HEK293 (cell line): ENCODE results near the gene TCF7L2.

Source experiments
- KLF16 ChIP-seq: fragments of 450-650 bp; formaldehyde crosslinking; IDR thresholded peaks from 2 replicates; pipeline ENCODE4 v1.5.1; 2017; ENCODE audit warnings: missing biosample characterization, missing genetic modification characterization
- ZFHX2 ChIP-seq: fragments of 450-650 bp; formaldehyde crosslinking; conservative IDR thresholded peaks from 2 replicates; pipeline ENCODE4 v1.5.1; 2016; ENCODE audit warnings: missing biosample characterization, missing genetic modification characterization
- ZNF146 ChIP-seq: fragments of 450-650 bp; formaldehyde crosslinking; IDR thresholded peaks from 2 replicates; pipeline ENCODE4 v1.5.1; 2016; ENCODE audit warnings: missing biosample characterization, missing genetic modification characterization
- ZNF274 ChIP-seq, 2 experiments: fragments of 200-500 bp in 1 of 2; fragments of 450-650 bp in 1 of 2; sonication (Bioruptor generic) in 1 of 2; formaldehyde crosslinking in 1 of 2; IDR thresholded peaks; 2 replicates each; pipeline versions ENCODE4 v1.5.1 to v1.6.1; 2014 to 2016; ENCODE audit warnings: borderline replicate concordance in 1 of 2, inconsistent platforms in 1 of 2, low read length in 1 of 2, missing biosample characterization in 1 of 2, missing genetic modification characterization in 1 of 2
- TF ChIP-seq, protein P1 (sequence below): fragments of 450-650 bp; formaldehyde crosslinking; IDR thresholded peaks from 2 replicates; pipeline ENCODE4 v1.5.1; 2016; ENCODE audit warnings: missing biosample characterization, missing genetic modification characterization
- TF ChIP-seq, protein P2 (sequence below): fragments of 450-650 bp; formaldehyde crosslinking; IDR thresholded peaks from 2 replicates; pipeline ENCODE4 v1.5.1; 2016; ENCODE audit warnings: missing biosample characterization, missing genetic modification characterization

- peak; percentile 23; the same call in 1 of the 2 replicates for TF ChIP-seq ZFHX2 (tag by site-specific recombination)
- TF ChIP-seq, protein P1, sequence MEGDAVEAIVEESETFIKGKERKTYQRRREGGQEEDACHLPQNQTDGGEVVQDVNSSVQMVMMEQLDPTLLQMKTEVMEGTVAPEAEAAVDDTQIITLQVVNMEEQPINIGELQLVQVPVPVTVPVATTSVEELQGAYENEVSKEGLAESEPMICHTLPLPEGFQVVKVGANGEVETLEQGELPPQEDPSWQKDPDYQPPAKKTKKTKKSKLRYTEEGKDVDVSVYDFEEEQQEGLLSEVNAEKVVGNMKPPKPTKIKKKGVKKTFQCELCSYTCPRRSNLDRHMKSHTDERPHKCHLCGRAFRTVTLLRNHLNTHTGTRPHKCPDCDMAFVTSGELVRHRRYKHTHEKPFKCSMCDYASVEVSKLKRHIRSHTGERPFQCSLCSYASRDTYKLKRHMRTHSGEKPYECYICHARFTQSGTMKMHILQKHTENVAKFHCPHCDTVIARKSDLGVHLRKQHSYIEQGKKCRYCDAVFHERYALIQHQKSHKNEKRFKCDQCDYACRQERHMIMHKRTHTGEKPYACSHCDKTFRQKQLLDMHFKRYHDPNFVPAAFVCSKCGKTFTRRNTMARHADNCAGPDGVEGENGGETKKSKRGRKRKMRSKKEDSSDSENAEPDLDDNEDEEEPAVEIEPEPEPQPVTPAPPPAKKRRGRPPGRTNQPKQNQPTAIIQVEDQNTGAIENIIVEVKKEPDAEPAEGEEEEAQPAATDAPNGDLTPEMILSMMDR (tag by site-specific recombination) = no peak
- TF ChIP-seq ZNF274 (IDR thresholded peaks at IDR 0.05; ENCODE audit: low read length) = no peak
- no peak for TF ChIP-seq ZNF274 (tag by site-specific recombination; IDR thresholded peaks at IDR 0.05; ENCODE audit: borderline replicate concordance)
- no peak for TF ChIP-seq ZNF146
- no peak for TF ChIP-seq KLF16 (tag by site-specific recombination)
- TF ChIP-seq, protein P2, sequence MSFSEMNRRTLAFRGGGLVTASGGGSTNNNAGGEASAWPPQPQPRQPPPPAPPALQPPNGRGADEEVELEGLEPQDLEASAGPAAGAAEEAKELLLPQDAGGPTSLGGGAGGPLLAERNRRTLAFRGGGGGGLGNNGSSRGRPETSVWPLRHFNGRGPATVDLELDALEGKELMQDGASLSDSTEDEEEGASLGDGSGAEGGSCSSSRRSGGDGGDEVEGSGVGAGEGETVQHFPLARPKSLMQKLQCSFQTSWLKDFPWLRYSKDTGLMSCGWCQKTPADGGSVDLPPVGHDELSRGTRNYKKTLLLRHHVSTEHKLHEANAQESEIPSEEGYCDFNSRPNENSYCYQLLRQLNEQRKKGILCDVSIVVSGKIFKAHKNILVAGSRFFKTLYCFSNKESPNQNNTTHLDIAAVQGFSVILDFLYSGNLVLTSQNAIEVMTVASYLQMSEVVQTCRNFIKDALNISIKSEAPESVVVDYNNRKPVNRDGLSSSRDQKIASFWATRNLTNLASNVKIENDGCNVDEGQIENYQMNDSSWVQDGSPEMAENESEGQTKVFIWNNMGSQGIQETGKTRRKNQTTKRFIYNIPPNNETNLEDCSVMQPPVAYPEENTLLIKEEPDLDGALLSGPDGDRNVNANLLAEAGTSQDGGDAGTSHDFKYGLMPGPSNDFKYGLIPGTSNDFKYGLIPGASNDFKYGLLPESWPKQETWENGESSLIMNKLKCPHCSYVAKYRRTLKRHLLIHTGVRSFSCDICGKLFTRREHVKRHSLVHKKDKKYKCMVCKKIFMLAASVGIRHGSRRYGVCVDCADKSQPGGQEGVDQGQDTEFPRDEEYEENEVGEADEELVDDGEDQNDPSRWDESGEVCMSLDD = no peak
Measured at GRCh38 chr10:113165673-113166072, 215.6 kb downstream of the TCF7L2 start.
